PC-9 (cell line): Measurements from ENCODE around the gene TMEM151A.

Source experiments
- EZH2 ChIP-seq: fragments of 200-600 bp; sonication (generic); IDR thresholded peaks from 2 replicates; pipeline ENCODE4 v1.8.0; 2017; ENCODE audit warnings: antibody characterized with exemption, low read depth
- TF ChIP-seq, protein P1 (sequence below): fragments of 200-600 bp; sonication (generic); conservative IDR thresholded peaks from 2 replicates; pipeline ENCODE4 v1.6.1; 2017; ENCODE audit warnings: mixed run types, antibody characterized with exemption, mild to moderate bottlenecking, moderate library complexity

DNA sequence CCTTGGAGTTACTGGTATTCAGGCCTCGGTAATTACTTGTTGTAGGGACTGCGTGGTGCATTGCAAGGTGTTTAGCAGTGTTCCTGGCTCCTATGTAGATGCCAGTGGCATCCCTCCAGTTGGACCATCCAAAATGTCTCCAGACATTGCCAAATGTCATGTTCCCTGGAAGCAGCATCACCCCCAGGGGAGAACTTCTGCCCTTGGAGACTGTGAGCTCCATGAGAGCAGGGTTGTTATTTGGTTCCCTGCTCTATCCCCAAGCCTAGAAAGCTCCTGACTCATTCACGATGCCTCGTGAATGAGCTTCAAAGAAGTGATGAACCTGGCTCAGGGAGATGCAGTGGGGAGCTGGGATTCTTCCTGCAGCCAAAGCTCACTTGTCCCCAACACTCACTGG, 29.9 kb downstream of the TMEM151A start:
- TF ChIP-seq, protein P1, sequence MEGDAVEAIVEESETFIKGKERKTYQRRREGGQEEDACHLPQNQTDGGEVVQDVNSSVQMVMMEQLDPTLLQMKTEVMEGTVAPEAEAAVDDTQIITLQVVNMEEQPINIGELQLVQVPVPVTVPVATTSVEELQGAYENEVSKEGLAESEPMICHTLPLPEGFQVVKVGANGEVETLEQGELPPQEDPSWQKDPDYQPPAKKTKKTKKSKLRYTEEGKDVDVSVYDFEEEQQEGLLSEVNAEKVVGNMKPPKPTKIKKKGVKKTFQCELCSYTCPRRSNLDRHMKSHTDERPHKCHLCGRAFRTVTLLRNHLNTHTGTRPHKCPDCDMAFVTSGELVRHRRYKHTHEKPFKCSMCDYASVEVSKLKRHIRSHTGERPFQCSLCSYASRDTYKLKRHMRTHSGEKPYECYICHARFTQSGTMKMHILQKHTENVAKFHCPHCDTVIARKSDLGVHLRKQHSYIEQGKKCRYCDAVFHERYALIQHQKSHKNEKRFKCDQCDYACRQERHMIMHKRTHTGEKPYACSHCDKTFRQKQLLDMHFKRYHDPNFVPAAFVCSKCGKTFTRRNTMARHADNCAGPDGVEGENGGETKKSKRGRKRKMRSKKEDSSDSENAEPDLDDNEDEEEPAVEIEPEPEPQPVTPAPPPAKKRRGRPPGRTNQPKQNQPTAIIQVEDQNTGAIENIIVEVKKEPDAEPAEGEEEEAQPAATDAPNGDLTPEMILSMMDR = no peak
- no peak for TF ChIP-seq EZH2
